Peyer's patch (tissue), 4 donors: ENCODE data around the gene PLCL1. TPM values are rescaled to one million over a fixed set of nuclear protein-coding genes. Genes with fewer than 3 reads are reported as not detected.

ENCODE experiments used
- DNase-seq, 3 donors: peaks; one replicate each; pipeline ENCODE4 v3.0.0-alpha.2; 2017 to 2019
- H3K27ac ChIP-seq, 4 donors: fragments of 200-600 bp; sonication (generic); one replicate each; pipeline ENCODE4 v1.5.1; 2016 to 2019
- H3K27me3 ChIP-seq, 2 donors: fragments of 200-600 bp; sonication (generic); one replicate each; pipeline ENCODE4 v1.5.1; 2019
- H3K36me3 ChIP-seq, 3 donors: fragments of 200-600 bp; sonication (generic); one replicate each; pipeline ENCODE4 v1.5.1; 2016 to 2019
- H3K4me1 ChIP-seq, 4 donors: fragments of 200-600 bp; sonication (generic); one replicate each; pipeline ENCODE4 v1.5.1; 2016 to 2019
- H3K4me3 ChIP-seq, 4 donors: fragments of 200-600 bp; sonication (generic); 1 replicate in 3 of 4; 2 replicates in 1 of 4; pipeline ENCODE4 v1.5.1; 2016 to 2019; ENCODE audit warnings: mild to moderate bottlenecking in 1 of 4
- H3K9me3 ChIP-seq, 4 donors: fragments of 200-600 bp; sonication (generic); one replicate each; pipeline ENCODE4 v1.5.1; 2016 to 2019; ENCODE audit warnings: mild to moderate bottlenecking in 1 of 4
- CTCF ChIP-seq, 6 experiments: fragments of 450-650 bp in 4 of 6; fragments of 200-600 bp in 2 of 6; sonication (generic) in 1 of 6; IDR thresholded peaks; one replicate each; pipeline ENCODE4 v1.5.1; 2017 to 2019; ENCODE audit warnings: antibody characterized with exemption in 6 of 6, mild to moderate bottlenecking in 3 of 6, moderate library complexity in 1 of 6
- POLR2A ChIP-seq, 2 donors: fragments of 450-650 bp; IDR thresholded peaks; one replicate each; pipeline ENCODE4 v1.5.1; 2017; ENCODE audit warnings: antibody characterized with exemption in 2 of 2, mild to moderate bottlenecking in 2 of 2, moderate library complexity in 2 of 2
- total RNA-seq, 4 donors: library from RNA; depleted of rRNA; stranded (reverse); fragments of >200 nt; gene quantifications; one replicate each; pipeline ENCODE4 v1.1.0, GENCODE V29; 2016

The PLCL1 gene
- total RNA-seq, 4 donors from 2014 or later: 1.9 to 5.8 (median 2.8) TPM; not detected in 1

GRCh38 chr2:197997083-197997541, 192.7 kb downstream of the PLCL1 start:
- Histone ChIP-seq H3K27ac (no peak overlapping the region), H3K9me3 (no peaks in the 10 kb centered on the region), H3K36me3 (no peaks in the 10 kb centered on the region), H3K4me3 (no peak overlapping the region), H3K4me1 (no peaks in the 10 kb centered on the region), H3K27me3 (no peaks in the 10 kb centered on the region)
- no peak for DNase-seq
- no peak for TF ChIP-seq POLR2A (IDR thresholded peaks at IDR 0.05)
- TF ChIP-seq CTCF (IDR thresholded peaks at IDR 0.05): no peak

GRCh38 chr2:197998702-197999101, 194.3 kb downstream of the PLCL1 start:
- no peak for DNase-seq
- Histone ChIP-seq H3K4me3 (no peak overlapping the region), H3K4me1 (no peaks in the 10 kb centered on the region), H3K27me3 (no peaks in the 10 kb centered on the region), H3K36me3 (no peaks in the 10 kb centered on the region), H3K9me3 (no peaks in the 10 kb centered on the region), H3K27ac (no peak overlapping the region)
- TF ChIP-seq POLR2A (IDR thresholded peaks at IDR 0.05) (no peak), CTCF (IDR thresholded peaks at IDR 0.05) (no peak)

- no peaks in the 10 kb centered on the region for H3K9me3 ChIP-seq
- no peaks in the 10 kb centered on the region for H3K36me3 ChIP-seq
- DNase-seq: no peak
- no peak overlapping the region for H3K4me3 ChIP-seq
- H3K4me1 ChIP-seq: no peaks in the 10 kb centered on the region
- no peak for TF ChIP-seq POLR2A (IDR thresholded peaks at IDR 0.05)
- no peak for TF ChIP-seq CTCF (IDR thresholded peaks at IDR 0.05)
- no peaks in the 10 kb centered on the region for H3K27me3 ChIP-seq
- H3K27ac ChIP-seq: no peak overlapping the region
Measured at GRCh38 chr2:198000417-198000816, 196.0 kb downstream of the PLCL1 start.

GRCh38 chr2:198004173-198004572, 199.8 kb downstream of the PLCL1 start:
- no peak overlapping the region for H3K27ac ChIP-seq
- H3K4me1 ChIP-seq: no peaks in the 10 kb centered on the region
- no peaks in the 10 kb centered on the region for H3K27me3 ChIP-seq
- TF ChIP-seq POLR2A (IDR thresholded peaks at IDR 0.05) (no peak), CTCF (IDR thresholded peaks at IDR 0.05) (no peak)
- H3K9me3 ChIP-seq: no peaks in the 10 kb centered on the region
- no peak for DNase-seq
- no peak overlapping the region for H3K4me3 ChIP-seq
- H3K36me3 ChIP-seq: no peaks in the 10 kb centered on the region

- TF ChIP-seq POLR2A (IDR thresholded peaks at IDR 0.05) (no peak), CTCF (IDR thresholded peaks at IDR 0.05) (no peak)
- DNase-seq: no peak
- Histone ChIP-seq H3K36me3 (no peaks in the 10 kb centered on the region), H3K27ac (peak overlapping the region in 1 of 4 donors; percentile 34), H3K4me3 (no peak overlapping the region), H3K4me1 (no peaks in the 10 kb centered on the region), H3K27me3 (no peaks in the 10 kb centered on the region), H3K9me3 (no peaks in the 10 kb centered on the region)
Measured at GRCh38 chr2:198004921-198005829, 200.8 kb downstream of the PLCL1 start.
